ENCODE data around the gene PRR20C.
"Not testable (repeated sequence)": the region's sequence is repeated elsewhere in the genome, so short reads cannot be mapped to it uniquely, and the experiment has no call there.

Gene PRR20C

DNA sequence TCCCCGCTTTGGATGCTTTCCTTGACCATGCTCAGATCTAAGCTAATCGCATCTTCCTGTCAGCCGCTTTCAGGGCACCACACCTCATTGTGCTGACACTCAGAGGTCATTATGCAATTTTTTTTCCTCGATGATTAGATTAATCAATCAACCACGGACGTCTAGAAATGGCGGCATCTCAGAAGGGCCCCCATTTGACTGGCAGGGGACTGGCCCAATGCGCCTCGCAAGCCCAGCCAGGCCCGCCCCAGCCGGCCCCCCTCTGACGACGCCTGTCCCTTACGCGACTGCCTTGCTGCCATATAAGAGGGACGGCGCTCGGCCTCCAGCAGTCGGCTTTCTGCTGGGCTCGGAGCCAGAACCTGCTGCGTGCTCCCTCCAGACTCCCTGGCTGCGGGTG lies at the start of gene PRR20C:
PRR20C (plus strand) TSS at position 301 of the 400 bp plus-strand sequence. CDS start 387 bp downstream, outside the sequence.
- not testable (repeated sequence) for DNase-seq

DNA sequence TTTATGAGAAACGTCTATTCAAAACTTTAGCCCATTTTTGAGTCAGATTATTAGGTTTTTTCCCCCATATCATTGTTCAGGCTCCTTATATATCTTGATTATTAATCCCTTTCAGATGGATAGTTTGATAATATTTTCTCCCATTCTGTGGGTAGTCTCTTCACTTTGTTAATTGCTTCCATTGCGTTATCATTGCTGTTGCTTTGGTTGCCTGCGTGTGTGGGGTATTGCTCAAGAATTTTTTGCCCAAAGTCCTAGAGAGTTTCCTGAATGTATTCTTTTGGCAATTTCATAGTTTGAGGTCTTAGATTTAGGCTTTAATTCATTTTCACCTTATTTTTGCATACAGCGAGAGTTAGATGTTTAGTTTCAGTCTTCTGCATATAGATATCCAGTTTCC lies 38.9 kb upstream of the PRR20C start:
- no peak for DNase-seq

DNA sequence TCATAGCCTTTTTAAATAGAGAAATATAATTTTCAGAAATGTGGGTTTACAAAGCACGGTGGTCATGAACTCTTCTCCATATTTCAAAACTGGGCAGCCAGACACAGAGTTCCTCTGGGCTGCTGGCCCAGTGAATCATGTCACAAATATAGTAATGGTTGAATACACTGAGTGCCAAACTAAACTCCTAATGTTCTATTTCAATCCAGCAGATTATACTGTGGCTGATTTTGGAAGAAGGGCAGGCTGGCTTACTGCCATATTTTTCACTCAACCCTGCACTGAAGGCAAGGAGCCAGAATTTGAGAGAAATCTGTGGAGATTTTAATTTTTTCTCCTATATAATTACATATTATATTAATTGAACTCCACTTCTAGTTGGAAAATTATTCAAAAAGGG lies 30.2 kb upstream of the PRR20C start:
- no peak for DNase-seq

DNA sequence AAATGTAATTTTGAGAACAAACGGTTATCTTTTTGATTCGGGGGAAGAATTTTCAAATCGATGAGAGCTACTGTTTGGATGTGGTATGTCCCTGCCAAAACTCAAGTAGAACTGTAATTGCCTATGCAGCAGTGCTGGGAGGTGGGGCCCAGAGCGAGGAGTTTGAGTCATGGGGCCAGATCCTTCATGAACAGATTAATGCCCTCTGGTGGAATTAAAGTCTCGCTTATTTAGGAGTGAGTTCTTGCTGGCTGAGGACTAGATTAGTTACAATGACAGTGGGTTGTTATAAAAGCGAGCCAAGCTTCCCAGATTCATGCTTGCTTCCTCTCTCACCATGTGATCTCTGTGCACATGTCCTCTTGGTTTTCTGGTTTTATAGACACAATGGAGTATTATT lies 25.0 kb upstream of the PRR20C start:
- DNase-seq = no peak

DNA sequence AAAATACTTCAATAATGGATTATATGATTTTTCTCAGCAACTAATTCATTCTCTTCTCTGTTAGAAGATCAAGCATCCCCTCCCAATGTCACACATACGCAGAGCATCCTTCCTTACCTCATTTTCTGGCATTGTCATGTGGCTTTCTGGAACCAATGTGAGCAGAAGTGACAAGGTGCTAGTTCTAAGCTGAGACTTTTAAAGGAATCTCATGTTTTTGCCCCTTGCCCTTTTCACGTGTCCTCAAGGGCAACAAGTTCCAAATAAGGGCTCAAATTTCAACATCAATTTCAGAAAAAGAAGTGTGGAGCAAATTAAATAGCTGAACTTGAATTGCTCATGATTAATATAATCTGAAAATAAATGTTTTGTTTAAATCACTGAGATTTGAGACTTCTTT lies 17.8 kb upstream of the PRR20C start:
- DNase-seq = no peak

DNA sequence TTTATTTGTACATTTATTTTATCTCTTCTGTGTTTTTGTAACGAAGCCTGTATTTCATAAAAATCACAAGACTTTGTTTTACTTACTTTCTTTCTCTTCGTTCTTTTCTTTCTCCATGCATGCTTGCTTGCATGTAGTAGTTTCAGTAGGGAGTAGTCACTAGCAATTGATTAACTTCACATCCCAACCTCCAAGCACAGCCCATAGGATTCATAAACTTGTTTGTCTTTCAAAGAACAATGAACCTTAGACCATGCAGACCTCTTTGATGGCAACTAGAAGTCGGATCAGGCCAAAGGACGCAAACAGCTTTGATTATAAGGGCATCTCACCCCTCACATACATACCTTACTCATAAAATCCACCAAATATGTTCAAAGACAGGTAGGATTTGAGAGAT lies 16.3 kb upstream of the PRR20C start:
- DNase-seq = no peak

DNA sequence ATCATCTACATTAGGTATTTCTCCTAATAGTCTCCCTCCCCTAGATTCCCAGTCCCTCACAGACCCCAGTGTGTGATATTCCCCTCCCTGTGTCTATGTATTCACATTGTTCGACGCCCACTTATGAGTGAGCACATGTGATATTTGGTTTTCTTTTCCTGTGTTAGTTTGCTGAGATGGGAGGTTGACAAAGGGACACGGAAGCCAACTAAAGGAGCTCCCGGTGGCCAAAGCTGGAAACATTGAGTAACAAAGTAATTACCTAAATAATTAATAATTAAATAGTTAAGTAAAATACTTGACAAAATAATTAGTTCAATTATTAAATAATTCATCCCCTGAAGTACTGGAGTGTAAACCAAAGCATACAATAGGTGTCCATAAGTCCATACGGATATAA lies 14.9 kb upstream of the PRR20C start:
- DNase-seq = no peak

DNA sequence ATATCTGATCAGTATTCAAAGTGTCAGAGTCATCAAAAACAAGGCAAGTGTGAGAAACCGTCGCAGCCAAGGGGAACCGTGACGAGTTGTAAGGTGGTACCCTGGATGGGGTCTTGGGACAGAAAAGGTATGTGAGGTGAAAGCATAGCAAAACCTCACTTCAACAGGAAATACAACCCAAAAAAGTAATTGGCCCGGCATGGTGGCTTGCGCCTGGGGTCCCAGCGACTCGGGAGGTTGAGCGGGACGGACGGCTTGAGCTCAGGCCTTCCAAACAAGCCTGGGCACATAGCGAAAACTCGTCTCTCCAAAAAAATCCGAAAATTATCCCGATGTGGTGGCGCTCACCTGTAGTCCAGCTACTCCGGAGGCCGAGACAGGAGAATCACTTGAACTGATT lies 14.1 kb upstream of the PRR20C start:
- not testable (repeated sequence) for DNase-seq

DNA sequence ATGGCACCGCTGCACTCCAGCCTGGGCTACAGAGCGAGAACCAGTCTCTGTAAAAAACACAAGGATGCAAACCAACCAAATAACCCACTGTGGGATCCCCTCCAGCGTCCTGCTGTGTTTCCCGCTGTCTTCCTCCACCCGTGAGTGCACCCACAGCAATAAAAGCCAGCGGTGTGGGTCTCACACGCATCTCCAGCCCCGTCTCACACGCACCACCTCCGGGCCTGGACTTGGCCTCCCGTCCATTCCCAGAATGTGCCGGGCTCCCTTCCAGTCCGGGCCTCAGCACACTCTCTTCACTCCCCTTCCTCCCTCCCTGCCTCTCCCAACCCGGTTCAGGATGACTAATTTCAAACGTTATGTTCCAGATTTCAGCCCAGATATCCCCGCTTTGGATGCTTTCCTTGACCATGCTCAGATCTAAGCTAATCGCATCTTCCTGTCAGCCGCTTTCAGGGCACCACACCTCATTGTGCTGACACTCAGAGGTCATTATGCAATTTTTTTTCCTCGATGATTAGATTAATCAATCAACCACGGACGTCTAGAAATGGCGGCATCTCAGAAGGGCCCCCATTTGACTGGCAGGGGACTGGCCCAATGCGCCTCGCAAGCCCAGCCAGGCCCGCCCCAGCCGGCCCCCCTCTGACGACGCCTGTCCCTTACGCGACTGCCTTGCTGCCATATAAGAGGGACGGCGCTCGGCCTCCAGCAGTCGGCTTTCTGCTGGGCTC lies 13.5 kb upstream of the PRR20C start, which contains the start of gene PRR20A:
PRR20A (plus strand) TSS at position 684 of the 734 bp plus-strand sequence. CDS start 387 bp downstream, outside the sequence.
- DNase-seq = not testable (repeated sequence)

DNA sequence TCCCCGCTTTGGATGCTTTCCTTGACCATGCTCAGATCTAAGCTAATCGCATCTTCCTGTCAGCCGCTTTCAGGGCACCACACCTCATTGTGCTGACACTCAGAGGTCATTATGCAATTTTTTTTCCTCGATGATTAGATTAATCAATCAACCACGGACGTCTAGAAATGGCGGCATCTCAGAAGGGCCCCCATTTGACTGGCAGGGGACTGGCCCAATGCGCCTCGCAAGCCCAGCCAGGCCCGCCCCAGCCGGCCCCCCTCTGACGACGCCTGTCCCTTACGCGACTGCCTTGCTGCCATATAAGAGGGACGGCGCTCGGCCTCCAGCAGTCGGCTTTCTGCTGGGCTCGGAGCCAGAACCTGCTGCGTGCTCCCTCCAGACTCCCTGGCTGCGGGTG lies 6.7 kb upstream of the PRR20C start, which contains the start of gene PRR20B:
PRR20B (plus strand) TSS at position 301 of the 400 bp plus-strand sequence. CDS start 387 bp downstream, outside the sequence.
- not testable (repeated sequence) for DNase-seq

DNA sequence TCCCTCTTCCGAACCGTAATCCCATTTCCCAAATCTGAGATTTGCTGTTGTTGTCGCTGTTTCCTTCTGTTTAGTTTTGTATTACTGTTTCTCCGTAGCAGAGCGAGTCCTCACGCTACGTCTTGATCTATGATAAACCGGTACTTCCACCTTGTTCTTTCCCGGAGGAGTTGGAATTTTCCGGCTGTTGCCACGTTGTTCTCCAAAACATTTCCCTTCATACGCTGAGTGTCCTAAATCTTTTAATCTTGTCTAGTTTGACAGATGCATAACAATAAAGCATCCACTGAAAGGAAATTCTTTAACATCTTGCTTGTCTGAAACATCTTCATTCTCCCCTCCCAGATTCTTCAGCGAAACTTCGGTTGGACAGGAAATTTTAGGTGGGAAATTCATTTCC lies 5.8 kb upstream of the PRR20C start:
- not testable (repeated sequence) for DNase-seq

DNA sequence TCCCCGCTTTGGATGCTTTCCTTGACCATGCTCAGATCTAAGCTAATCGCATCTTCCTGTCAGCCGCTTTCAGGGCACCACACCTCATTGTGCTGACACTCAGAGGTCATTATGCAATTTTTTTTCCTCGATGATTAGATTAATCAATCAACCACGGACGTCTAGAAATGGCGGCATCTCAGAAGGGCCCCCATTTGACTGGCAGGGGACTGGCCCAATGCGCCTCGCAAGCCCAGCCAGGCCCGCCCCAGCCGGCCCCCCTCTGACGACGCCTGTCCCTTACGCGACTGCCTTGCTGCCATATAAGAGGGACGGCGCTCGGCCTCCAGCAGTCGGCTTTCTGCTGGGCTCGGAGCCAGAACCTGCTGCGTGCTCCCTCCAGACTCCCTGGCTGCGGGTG lies 6.5 kb downstream of the PRR20C start, which contains the start of gene PRR20D:
PRR20D (plus strand) TSS at position 301 of the 400 bp plus-strand sequence. CDS start 387 bp downstream, outside the sequence.
- not testable (repeated sequence) for DNase-seq

DNA sequence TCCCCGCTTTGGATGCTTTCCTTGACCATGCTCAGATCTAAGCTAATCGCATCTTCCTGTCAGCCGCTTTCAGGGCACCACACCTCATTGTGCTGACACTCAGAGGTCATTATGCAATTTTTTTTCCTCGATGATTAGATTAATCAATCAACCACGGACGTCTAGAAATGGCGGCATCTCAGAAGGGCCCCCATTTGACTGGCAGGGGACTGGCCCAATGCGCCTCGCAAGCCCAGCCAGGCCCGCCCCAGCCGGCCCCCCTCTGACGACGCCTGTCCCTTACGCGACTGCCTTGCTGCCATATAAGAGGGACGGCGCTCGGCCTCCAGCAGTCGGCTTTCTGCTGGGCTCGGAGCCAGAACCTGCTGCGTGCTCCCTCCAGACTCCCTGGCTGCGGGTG lies 13.0 kb downstream of the PRR20C start, which contains the start of gene PRR20E:
PRR20E (plus strand) TSS at position 301 of the 400 bp plus-strand sequence. CDS start 387 bp downstream, outside the sequence.
- not testable (repeated sequence) for DNase-seq

DNA sequence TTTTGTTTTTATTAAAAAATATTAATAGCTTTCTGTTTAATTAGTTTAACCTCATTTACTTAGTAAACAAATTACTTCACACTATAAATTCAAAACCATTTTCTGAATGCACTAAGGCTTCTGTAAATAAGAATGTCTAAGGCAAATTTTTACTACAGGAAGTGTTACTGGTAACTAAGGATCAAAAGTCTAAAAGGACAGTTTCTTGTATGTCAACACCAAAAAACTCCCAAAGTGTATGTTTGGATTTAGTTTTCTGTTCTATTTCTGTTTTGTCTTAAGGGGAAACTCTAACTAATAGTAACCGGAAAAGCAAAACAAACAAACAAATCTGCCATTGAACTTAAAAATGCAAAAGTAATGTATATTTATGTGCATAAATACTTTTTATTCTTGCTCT lies 37.8 kb downstream of the PRR20C start:
- DNase-seq = no peak

Measured in bone marrow (tissue), 2 donors.